Adrenal gland (tissue), 5 donors: Measurements from ENCODE around the gene PBX3.

Source experiments
- POLR2A ChIP-seq, 2 donors: fragments of 450-650 bp; IDR thresholded peaks; one replicate each; pipeline ENCODE4 v1.6.1; 2017; ENCODE audit warnings: antibody characterized with exemption in 2 of 2, mild to moderate bottlenecking in 2 of 2, moderate library complexity in 1 of 2
- TF ChIP-seq, protein P1 (sequence below), 6 experiments: fragments of 450-650 bp in 4 of 6; fragments of 200-600 bp in 2 of 6; sonication (generic) in 1 of 6; IDR thresholded peaks; 1 replicate in 5 of 6; 2 replicates in 1 of 6; pipeline versions ENCODE4 v1.5.1 to v1.8.0; 2016 to 2021; ENCODE audit warnings: antibody characterized with exemption in 6 of 6, mild to moderate bottlenecking in 2 of 6, moderate library complexity in 1 of 6
- donor health status: DM: no; HTN: no; CAD: no.

DNA sequence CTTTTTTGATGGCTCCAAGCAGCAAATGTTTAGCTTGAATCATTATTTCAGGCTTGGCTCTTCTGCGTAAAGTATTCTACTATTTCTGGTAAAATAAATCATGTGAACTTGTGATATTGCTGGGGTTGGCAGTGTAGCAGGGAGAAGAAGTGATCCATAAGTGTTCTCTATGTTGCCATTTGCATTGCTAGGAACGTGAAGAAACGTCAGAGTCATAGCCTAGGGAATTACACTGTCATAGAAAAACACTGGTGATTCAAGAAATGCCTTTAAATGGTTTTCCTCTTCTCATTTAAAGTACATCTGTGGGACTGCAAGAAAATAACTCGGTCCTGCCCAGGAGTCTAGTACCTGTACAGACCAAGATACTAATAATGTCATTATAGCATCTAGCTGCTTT is 162.3 kb downstream of the PBX3 start:
- TF ChIP-seq, protein P1, sequence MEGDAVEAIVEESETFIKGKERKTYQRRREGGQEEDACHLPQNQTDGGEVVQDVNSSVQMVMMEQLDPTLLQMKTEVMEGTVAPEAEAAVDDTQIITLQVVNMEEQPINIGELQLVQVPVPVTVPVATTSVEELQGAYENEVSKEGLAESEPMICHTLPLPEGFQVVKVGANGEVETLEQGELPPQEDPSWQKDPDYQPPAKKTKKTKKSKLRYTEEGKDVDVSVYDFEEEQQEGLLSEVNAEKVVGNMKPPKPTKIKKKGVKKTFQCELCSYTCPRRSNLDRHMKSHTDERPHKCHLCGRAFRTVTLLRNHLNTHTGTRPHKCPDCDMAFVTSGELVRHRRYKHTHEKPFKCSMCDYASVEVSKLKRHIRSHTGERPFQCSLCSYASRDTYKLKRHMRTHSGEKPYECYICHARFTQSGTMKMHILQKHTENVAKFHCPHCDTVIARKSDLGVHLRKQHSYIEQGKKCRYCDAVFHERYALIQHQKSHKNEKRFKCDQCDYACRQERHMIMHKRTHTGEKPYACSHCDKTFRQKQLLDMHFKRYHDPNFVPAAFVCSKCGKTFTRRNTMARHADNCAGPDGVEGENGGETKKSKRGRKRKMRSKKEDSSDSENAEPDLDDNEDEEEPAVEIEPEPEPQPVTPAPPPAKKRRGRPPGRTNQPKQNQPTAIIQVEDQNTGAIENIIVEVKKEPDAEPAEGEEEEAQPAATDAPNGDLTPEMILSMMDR (IDR thresholded peaks at IDR 0.05) = no peak
- TF ChIP-seq POLR2A (IDR thresholded peaks at IDR 0.05) = no peak
